GM12874 (cell line): ENCODE measurements around the gene CHGA.

Experiments used
- CTCF ChIP-seq: IDR thresholded peaks from 2 replicates; pipeline ENCODE4 v1.5.1; 2011; ENCODE audit warnings: low read depth, mild to moderate bottlenecking, control low read depth, low read length, moderate library complexity; ENCODE audit not compliant: insufficient read depth

Gene CHGA

GRCh38 chr14:92971601-92972180, 48.7 kb downstream of the CHGA start:
- TF ChIP-seq CTCF, result no peak

GRCh38 chr14:92973261-92973797, 50.4 kb downstream of the CHGA start:
- peak; percentile 62 for TF ChIP-seq CTCF

GRCh38 chr14:92973798-92974372, 50.9 kb downstream of the CHGA start:
- TF ChIP-seq CTCF, result no peak

- no peak for TF ChIP-seq CTCF
Observed at GRCh38 chr14:92974541-92975345, 51.8 kb downstream of the CHGA start.

GRCh38 chr14:92976268-92976667, 53.3 kb downstream of the CHGA start:
- TF ChIP-seq CTCF, result no peak

- no peak for TF ChIP-seq CTCF
Observed at GRCh38 chr14:92978229-92979021, 55.5 kb downstream of the CHGA start.

GRCh38 chr14:92980866-92981265, 57.9 kb downstream of the CHGA start:
- no peak for TF ChIP-seq CTCF
